ENCODE measurements around the gene TWF2.

TWF2 gene

GRCh38 chr3:52232279-52233107 lies 6.5 kb downstream of the TWF2 start:
- DNase-seq (ENCODE audit: low read depth): peak; percentile 61
- no peak for TF ChIP-seq MYC (IDR thresholded peaks at IDR 0.05; ENCODE audit: low read depth, low read length)
- TF ChIP-seq CTCF (IDR thresholded peaks at IDR 0.05; ENCODE audit: low read depth, low read length): peak; percentile 25
- H3K4me3 ChIP-seq (ENCODE audit: low read depth, low read length): no peak overlapping the region

- no peak overlapping the region for H3K4me3 ChIP-seq (ENCODE audit: low read depth, low read length)
- peak; percentile 72 for DNase-seq (ENCODE audit: low read depth)
These were observed 7.3 kb downstream of the TWF2 start for GRCh38 chr3:52231502-52232278.

GRCh38 chr3:52230889-52231499 lies 8.0 kb downstream of the TWF2 start:
- no peak overlapping the region for H3K4me3 ChIP-seq (ENCODE audit: low read depth, low read length)
- TF ChIP-seq CTCF (IDR thresholded peaks at IDR 0.05; ENCODE audit: low read depth, low read length) (no peak), MYC (IDR thresholded peaks at IDR 0.05; ENCODE audit: low read depth, low read length) (no peak), POLR2A (IDR thresholded peaks at IDR 0.05; ENCODE audit: extremely low read depth, insufficient read length) (no peak), MAX (IDR thresholded peaks at IDR 0.05; ENCODE audit: low read depth, low read length) (no peak)
- DNase-seq (ENCODE audit: low read depth): no peak

More at GRCh38 chr3:52231502-52232278, 7.3 kb downstream of the TWF2 start:
- TF ChIP-seq POLR2A (IDR thresholded peaks at IDR 0.05; ENCODE audit: extremely low read depth, insufficient read length) (no peak), CTCF (IDR thresholded peaks at IDR 0.05; ENCODE audit: low read depth, low read length) (peak; percentile 86)

- H3K4me3 ChIP-seq (ENCODE audit: low read depth, low read length): no peak overlapping the region
- TF ChIP-seq MYC (IDR thresholded peaks at IDR 0.05; ENCODE audit: low read depth, low read length) (no peak), POLR2A (IDR thresholded peaks at IDR 0.05; ENCODE audit: extremely low read depth, insufficient read length) (no peak), MAX (IDR thresholded peaks at IDR 0.05; ENCODE audit: low read depth, low read length) (no peak)
- no peak for DNase-seq (ENCODE audit: low read depth)
These were observed 8.5 kb downstream of the TWF2 start for GRCh38 chr3:52230461-52230860.

GRCh38 chr3:52229656-52230055 lies 9.3 kb downstream of the TWF2 start:
- no peak overlapping the region for H3K4me3 ChIP-seq (ENCODE audit: low read depth, low read length)
- TF ChIP-seq MAX (IDR thresholded peaks at IDR 0.05; ENCODE audit: low read depth, low read length) (no peak), CTCF (IDR thresholded peaks at IDR 0.05; ENCODE audit: low read depth, low read length) (no peak), POLR2A (IDR thresholded peaks at IDR 0.05; ENCODE audit: extremely low read depth, insufficient read length) (no peak), MYC (IDR thresholded peaks at IDR 0.05; ENCODE audit: low read depth, low read length) (no peak)
- DNase-seq (ENCODE audit: low read depth): no peak

- H3K4me3 ChIP-seq (ENCODE audit: low read depth, low read length): no peak overlapping the region
- TF ChIP-seq CTCF (IDR thresholded peaks at IDR 0.05; ENCODE audit: low read depth, low read length) (no peak), MAX (IDR thresholded peaks at IDR 0.05; ENCODE audit: low read depth, low read length) (no peak), MYC (IDR thresholded peaks at IDR 0.05; ENCODE audit: low read depth, low read length) (no peak), POLR2A (IDR thresholded peaks at IDR 0.05; ENCODE audit: extremely low read depth, insufficient read length) (no peak)
- DNase-seq (ENCODE audit: low read depth): no peak
These were observed 10.1 kb downstream of the TWF2 start for GRCh38 chr3:52228751-52229291.

Data from NB4 (cell line).